ENCODE data around the gene NDUFB7.
"Not testable (repeated sequence)": the region's sequence is repeated elsewhere in the genome, so short reads cannot be mapped to it uniquely, and the experiment has no call there.

NDUFB7 gene

DNA sequence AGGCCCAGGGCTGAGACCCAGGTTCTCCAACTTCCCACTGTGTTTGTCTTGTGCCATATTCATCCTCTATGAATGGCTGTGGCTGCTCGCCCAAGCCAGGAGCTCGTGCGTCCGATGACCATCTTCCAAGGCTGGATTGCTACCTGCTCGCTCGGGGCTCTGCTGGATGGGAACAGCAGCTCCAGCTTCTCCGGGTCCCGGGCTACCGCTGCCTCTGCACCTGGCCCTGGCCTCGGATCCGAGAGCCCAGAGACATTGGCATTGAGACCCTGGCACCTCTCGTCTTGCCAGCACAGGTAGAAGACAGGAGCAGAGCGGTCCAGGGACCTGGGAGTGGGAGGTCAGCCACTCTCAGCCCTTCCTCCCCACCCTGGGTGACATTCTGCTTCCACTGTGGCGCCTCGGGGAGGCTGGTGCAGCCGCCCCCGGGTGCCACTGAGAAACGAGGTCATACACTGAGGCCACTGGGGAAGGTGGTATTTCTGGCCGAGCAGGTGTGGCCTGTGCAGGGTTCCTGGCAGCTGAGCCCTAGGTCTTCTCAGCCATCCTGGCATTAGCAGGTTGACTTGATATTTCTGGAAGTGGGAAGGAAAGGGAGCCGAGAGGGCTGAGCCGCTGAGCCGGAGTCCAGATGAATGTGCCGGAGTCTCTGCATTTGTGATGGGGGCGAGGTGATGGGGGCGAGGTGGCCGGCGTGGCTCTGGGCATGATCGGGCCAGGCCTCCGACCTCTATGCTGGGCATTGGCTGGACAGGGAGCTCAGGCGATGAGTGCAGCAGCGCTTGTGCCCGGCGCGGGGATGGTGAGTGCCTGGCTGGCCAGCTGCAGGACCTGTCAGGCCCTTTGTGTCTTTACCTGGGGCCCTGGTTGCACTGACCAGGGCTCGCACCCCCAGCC is 18.6 kb downstream of the NDUFB7 start:
- DNase-seq = no peak

DNA sequence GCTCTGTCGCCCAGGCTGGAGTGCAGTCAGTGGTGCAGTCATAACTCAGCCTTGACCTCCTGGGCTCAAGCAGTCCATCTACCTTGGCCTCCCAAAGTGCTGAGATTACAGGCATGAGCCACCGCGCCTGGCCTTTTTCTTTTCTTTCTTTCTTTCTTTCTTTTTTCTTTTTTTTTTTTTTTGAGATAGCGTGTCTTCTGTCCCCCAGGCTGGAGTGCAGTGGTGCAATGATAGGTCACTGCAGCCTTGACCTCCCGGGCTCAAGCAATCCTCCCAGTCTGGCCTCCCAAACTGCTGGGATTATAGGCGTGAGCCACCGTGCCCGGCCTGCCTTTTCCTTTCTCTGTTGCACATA is 19.9 kb downstream of the NDUFB7 start:
- not testable (repeated sequence) for DNase-seq

DNA sequence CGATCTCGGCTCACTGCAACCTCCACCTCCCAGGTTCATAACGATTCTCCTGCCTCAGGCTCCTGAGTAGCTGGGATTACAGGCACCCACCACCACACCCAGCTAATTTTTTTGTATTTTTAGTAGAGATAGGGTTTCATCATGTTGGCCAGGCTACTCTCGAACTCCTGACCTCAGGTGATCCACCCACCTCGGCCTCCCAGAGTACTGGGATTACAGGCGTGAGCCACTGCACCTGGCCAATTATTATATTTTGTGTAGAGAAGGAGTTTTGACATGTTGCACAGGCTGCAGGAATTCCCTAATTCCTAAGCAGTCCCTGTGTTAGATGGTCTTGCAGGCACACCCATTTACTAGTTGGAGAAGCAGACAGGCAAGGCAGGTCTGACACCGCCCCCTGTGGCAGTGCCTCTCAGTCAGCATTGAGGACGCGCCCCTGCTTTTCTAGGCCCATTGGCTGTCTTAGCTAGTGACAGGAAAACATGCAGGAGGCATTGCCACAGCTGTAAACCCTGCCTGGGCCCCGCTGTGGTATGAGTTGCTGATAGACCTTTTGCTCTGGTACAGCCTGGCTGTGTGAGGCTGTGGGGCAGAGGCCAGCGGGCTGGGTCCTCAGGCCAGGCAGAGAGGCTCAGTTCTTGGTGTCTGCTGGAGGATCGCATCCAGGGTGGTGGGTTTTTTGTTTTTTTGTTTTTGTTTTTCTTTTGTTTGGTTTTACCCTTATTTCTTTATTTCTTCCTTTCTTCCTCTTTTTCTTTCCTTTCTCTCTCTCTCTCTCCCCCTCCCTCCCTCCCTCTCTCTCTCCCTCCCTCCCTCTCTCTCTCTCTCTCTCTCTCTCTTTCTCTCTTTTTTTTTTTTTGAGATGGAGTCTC is 20.5 kb downstream of the NDUFB7 start:
- peak; percentile 81 for DNase-seq

DNA sequence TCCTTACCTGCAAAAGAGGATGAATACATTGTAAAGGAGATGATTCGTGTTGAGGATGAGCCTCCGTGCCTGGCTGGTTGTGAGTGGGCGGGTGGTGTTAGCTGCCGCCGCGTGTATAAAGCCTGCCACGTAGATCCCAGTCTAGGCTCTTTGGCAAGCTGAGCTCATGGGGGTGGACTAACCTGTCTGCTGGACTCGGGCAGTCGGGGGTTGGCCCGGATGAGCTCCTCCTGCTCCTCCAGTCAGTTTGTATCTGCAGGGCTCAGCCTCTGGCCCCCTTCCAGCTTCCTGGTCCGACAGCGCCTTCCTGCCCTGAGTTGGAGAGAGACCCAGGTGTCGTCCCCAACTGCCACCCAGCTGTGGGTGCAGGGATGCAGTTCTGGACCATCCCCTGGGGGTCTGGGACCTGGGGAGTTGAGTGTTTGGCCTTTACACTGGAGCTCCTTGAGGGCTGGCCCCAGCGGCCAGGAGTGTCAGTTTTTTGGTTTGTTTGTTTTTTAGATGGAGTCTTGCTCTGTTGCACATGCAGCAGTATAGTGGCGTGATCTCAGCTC is 21.6 kb downstream of the NDUFB7 start:
- DNase-seq = no peak

DNA sequence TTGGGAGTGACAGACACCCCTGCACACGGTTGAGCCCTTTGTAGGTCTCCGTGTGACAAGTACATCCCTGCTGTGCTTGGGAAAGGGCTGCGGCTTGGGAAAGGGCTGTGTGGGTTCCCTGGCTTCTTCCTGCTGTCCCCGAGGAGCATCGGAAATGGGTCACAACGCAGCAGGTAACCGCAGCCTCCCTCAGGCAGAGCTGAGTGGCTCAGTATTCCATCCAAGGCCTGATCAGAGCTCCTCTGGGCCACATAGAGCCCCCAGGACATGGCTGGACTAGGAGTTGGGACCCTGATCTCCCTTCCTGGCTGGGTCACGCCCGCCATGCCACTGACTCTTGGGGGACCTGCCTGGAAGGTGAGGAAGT is 26.2 kb downstream of the NDUFB7 start:
- DNase-seq = no peak

DNA sequence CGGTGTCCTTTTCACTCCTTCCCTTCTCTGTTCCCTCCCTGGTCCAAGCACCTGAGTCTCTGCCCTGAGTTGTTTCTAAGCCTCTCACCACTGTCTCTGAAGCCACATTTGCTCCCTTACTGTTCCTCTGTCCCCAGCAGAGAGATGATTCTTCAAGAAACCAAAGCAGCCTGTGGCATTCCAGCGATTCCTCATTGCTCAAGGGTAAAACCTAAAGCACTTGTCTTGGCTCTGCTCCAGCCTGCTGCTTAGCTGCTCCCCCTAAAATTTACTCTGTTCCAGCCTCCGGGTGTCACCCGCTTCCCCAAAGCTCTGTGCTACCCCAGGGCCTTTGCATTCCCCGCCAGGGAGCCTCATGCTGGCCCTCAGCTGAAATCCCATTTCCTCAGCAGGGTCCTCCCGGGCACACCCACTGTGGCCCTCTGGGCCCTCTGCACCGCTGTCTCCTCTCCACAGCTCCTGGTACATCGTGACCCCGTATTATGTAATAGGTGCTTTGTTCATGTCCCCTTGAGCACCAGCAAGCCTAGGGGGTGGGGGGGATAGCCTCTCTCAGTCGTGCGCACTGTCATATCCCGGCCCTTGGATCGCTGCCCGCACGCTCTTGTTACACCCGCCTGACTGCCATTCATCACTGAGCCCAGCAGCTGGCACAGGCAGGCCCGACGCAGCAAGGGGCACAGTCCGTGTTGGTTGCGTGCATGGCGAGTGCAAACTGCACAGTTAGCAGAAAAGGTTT is 26.7 kb downstream of the NDUFB7 start:
- no peak for DNase-seq

DNA sequence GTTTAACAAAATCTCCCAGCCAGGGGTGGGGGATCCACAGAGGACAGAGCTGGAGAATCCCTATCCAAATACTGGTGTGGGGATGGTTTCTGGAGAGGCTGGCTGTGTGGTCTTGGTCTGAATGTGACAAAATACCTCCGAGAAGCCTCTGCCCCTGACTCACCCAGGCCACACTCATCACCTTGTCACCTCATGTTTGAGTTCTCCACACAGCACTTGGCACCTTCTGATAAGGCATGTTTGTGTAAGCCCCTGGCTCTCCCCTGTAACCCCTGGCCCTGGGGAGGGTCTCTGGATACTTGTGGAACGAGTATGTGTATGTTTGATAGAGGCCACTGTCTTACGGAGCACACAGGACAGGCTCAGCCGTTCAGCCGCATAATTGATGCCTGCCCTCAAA is 27.8 kb downstream of the NDUFB7 start:
- DNase-seq = no peak

DNA sequence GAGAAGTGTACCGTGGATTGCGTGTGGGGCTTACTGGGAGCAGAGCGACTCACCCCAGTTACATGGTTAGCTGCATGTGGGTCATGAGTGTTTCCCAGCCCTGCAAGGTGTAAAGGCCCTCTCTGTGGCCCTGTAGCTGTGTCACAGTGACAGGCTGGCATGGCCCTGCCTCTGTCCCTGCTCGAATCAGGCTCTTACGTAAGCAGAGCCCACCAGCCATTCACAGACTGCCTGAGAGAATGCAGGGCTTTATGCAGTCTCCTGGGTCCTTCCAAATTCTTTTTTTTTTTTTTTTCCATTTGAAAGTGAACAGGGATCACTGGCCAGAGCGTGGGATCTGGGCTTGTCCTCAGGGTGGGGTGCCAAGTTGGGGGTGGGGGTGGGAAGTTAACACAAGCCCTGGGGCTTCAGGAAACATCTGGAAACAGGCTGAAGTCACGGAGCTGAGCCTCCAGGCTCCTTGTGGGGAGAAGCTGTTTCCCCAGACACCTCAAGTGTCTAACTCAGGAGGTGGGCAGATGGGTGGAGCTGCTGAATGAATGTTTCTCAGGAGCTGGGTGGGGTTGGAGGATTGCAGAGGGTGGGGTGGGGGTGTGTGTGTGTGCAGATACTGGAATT is 29.0 kb downstream of the NDUFB7 start:
- no peak for DNase-seq

DNA sequence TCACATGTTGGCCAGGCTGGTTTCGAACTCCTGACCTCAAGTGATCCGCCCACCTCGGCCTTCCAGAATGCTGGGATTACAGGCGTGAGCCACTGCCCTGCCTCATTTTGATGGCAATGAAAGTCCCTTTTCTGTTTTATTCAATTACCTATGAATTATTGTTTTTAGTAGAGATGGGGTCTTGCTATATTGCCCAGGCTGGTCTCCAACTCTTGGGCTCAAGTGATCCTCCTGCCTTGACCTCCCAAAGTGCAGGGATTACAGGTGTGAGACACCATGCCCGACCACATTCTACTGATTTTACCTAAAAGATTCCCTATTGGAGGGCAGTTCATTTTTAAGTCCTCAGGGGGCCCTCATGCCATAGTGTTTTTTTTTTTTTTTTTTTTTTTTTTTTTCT is 29.9 kb downstream of the NDUFB7 start:
- DNase-seq = not testable (repeated sequence)

DNA sequence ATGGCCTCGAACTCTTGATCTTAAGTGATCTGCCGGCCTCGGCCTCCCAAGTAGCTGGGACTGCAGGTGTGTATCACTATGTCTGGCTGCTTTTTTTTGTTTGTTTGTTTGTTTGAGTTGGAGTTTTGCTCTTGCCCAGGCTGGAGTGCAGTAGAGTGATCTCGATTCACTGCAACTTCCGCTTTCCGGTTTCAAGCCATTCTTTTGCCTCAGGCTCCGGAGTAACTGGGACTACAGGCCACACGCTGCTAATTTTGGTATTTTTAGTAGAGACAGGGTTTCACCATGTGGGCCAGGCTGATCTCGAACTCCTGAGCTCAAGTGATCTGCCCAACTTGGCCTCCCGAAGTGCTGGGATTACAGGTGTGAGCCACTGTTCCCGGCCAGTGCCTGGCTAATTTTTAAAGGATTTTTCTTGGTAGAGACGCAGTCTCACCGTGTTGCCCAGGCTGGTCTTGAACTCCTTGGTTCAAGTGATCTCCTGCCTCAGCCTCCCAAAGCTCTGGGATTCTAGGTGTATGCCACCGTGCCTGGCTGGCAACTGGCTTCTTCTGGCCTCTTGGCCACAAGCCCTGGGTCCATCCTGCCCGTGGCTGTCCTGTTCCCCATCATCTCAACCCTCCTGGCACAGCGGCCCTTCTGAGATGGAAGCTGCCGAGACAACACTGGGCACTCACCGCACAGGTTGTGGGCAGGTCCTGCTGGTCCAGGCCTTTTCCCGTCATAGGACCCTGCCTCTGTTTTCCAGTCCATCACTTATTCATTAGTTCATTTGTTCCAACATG is 30.9 kb downstream of the NDUFB7 start:
- no peak for DNase-seq

DNA sequence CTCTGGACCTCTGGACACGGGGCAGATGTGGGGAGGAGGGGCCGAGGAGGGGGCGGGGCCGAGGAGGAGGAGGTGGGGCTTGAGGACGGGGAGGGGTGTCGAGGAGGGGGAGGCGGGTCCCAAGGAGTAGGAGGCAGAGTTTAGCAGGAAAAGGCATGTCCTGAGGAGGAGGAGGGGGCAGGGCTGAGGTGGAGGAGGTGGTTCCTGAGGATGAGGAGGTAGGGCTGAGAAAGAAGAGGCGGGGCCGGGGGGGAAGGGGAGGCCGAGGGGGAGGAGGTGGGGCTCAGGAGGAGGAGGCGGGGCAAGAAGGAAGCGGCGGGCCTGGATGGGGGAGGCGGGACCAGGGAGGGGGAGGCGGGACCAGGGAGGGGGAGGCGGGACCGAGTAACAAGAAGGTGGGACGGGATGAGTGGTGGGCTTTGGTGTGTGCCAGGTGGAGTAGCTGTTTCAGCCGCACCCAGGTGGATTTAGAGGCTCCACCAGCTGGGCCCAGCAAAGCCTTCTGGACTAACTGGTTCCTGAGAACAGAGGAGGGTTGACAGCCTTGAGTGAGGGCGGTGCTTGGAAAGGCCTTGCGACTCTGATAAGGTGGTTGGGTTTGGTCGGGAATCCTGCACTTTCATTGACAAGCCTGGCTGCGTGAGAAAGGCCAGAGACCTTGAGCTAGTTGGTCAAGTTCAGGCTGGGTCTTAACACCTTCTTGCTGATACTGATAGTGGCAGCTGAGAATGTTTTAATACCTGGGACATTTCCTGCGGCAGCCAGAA is 34.8 kb downstream of the NDUFB7 start:
- peak; percentile 68 for DNase-seq

DNA sequence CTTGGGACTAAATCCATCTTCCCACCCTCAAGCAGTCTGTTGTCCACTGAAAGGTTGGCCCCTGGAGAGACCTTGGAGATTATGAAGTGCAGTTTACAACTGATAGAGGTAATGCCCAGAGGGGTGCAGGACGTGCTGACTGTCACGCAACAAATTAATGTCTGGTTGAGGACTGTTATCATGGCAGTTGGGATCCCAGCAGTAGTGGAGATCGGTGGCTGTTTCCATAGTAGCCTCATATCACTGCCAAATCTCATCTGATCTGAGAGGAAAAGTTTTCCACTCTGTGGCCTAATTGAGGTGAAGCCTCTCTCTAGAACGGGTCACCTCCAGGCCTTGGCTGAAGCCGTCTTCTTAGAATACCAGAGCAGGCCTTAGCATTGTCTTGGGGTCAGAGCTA is 38.4 kb downstream of the NDUFB7 start:
- no peak for DNase-seq

DNA sequence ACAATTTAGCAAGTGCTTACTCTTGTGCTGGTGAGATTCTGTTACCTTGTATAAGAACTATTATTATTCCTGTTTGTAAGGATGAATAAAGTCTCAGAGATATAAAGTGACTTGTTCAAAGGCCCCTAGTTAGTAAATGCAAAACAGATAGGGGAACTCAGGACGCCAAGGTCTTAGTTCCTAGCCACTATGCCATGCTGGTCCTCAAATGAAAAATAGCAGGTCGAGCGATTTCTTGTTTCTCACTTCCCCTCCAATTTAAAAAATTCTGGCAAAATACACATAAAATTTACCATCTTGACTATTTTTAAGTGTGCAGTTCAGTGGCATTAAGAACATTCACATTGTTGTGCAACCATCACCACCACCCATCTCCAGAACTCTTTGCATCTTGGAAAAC is 41.4 kb downstream of the NDUFB7 start:
- no peak for DNase-seq

DNA sequence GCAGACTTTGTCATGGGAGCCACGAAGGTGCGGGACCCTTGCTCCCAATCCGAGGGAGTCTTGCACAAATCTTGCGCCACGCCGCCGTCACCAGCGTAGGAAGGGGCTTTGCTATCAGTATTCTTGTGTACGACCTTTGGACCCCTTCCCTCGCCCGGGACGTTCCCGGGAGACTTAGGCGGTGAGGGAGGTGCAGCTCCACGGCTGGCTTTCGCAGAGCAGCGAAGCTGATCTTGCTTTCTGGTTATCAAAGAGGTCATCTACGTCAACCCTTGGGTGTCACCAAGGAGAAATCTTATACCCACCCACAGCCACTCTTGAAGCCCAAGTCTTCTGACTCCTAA is 41.9 kb downstream of the NDUFB7 start:
- DNase-seq = no peak

DNA sequence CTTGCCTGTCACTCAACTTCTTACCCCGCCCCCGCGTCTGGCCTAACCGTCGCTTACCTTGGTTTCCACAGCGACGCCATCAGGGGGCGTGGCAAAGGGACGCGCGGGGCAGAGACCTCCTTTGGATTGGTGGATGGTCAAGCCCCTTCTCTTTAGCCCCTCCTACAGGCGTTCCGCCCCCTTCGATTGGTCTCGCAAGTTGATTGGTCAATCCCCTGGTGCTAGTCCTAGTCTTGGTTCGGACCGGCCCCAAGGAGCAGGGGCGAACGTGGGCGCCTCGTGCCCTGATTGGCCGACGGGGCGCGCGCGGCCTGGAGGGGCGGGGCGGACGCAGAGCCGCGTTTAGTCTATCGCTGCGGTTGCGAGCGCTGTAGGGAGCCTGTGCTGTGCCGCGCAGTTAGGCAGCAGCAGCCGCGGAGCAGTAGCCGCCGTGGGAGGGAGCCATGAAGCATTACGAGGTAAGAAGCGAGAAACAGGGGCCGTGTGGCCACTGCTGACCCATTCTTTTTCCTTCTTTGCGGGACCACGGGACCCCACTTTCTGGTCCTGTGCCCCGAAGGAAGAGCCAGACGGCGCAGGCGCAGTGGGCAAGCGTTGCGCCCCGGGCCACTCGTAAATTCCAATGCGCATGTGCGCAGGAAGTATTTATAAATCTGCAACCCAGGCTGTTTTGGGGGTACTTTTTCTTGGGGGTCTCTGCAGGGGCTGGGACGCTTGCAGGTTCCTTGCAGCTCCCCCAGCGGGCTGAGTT is 42.4 kb downstream of the NDUFB7 start, which contains the start of gene TECR:
Gene TECR (plus strand): TSS at position 341 of the 751 bp plus-strand sequence. CDS start 103 bp downstream, at position 444.
- DNase-seq = peak; percentile 100

DNA sequence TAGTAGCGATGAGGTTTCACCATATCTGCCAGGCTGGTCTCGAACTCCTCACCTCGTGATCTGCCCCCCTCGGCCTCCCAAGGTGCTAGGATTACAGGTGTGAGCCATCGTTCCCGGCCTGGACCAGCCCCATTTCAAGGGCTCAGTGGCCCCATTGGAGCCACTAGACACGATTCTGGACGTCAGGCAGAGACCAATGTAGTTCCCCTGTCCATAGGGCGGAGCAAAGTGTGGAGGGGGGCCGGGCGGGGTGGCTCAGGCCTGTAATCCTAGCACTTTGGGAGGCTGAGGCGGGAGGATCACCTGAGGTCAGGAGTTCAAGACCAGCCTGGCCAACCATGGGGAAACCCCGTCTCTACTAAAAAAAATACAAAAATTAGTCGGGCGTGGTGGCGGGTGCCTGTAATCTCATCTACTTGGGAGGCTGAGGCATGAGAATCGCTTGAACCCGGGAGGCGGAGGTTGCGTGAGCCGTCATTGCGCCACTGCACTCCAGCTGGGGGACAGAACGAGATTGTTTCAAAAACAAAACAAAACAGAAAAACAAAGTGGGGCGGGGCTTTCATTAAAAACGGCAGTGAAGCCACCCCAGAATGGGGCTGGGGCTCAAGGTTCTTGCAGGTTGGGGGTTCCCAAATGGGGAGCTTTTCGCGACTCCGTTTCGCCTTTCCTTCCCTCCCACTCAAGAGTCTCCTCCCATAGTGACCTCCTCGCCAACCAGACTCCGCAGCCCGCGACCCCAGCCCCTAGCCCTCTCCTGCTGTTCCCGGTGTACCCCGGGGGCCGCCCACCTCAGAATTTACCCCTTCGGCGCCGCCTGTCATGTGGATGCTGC is 43.2 kb downstream of the NDUFB7 start:
- DNase-seq = no peak

DNA sequence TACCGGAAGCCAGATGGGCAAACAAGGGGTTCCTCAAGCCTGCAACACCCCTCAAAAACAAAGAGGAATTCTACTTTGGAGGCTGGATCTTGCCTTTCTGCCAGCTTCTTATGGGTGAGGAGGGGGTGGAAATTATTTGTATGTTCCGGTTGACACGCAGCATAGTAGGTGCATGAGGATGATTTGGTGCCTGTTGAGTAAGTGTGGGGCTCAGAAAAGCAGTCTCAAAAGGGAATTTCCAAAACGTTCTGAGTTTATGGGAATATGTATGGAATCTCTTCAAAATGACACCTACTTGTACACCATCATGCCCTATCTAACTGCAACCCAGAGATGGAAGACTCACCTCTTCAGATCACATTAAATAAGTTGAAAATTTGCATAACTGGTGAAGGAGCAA is 45.4 kb downstream of the NDUFB7 start:
- no peak for DNase-seq

DNA sequence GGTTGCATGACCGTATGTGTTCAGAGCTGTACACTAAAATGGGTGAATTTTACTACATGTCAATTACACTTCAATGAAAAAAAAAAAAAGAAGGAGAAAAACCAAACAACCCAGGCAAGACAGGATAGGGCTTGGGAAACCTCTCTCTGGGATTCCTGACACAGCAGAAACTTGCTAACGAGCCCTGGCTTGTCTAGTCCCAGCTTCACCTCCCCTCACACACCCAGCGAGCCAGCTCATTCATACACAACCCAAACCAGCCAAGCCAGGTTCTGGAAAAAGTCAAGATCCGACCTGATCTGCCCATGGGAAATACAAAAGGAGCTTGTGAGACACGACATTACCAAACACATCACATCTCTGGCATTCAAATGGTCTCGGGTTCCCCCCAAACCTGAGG is 46.1 kb downstream of the NDUFB7 start:
- no peak for DNase-seq

DNA sequence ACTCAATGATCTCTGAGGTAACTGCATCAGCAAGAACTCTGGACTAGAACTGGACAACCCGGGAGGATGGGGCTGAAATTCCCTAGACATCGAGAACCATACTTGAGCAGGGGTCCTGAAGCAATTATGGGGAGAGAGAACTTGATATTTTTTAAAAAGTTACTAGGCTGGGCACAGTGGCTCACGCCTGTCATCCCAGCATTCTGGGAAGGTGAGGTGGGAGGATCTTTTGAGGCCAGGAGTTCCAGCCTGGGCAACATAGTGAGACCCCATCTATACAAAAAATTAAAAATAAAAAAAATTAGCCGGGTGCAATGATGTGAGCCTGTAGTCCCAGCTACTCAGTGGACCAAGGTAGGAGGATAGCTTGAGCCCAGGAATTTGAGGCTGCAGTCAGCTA is 51.3 kb downstream of the NDUFB7 start:
- DNase-seq = no peak
